Measurements from ENCODE around the gene IQGAP3.

IQGAP3 gene

DNA sequence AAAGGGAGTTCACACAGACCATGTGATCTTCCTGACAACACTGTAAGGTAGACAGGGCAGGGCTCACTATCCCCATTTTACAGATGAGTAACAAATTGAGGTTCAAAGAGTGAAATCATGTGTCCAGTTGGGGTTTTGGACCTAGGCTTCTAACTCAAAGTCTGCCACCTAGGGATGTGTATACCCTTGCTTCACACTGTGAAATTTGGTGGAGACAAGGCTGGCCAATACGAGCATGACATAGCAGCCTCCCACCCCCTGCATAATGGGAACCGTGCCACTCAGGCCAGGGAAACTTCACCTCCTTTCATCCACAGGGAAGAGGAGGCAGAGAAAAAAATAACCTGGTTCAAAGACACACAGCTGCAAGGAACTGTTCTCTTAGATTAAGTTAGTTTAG, 6.8 kb downstream of the IQGAP3 start:
- no peak for DNase-seq (ENCODE audit: low spot score)
- H3K4me3 ChIP-seq, result no peak overlapping the region
- TF ChIP-seq, protein P1, sequence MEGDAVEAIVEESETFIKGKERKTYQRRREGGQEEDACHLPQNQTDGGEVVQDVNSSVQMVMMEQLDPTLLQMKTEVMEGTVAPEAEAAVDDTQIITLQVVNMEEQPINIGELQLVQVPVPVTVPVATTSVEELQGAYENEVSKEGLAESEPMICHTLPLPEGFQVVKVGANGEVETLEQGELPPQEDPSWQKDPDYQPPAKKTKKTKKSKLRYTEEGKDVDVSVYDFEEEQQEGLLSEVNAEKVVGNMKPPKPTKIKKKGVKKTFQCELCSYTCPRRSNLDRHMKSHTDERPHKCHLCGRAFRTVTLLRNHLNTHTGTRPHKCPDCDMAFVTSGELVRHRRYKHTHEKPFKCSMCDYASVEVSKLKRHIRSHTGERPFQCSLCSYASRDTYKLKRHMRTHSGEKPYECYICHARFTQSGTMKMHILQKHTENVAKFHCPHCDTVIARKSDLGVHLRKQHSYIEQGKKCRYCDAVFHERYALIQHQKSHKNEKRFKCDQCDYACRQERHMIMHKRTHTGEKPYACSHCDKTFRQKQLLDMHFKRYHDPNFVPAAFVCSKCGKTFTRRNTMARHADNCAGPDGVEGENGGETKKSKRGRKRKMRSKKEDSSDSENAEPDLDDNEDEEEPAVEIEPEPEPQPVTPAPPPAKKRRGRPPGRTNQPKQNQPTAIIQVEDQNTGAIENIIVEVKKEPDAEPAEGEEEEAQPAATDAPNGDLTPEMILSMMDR (IDR thresholded peaks at IDR 0.05), result no peak
- no peak overlapping the region for H3K27ac ChIP-seq

DNA sequence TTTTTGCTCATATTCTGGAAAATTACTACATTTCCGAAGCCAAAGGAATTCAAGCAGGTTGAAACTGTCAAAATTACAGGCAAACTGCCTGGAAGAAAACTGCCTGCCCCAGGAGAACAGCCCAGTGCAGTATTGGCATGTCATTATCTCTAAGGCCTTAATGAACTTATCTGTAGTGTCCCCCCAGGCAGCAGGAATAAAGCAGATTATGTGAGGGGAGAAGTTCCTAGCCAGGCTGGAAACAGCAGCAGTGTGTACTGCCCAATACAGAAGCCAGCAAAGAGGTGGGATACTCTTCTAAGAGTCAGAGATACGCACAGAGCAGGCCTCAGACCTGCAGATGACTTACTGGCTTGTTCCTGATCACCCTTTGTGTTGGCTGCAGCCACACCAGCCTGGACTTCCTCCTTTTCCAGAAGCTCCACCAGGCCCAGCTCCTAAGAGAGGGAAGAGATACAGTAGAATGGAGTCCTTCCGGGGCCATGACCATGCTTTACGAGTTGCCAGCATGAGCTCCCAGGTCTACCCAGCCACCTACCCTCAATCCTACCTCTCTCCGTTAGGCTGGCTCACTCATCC, 11.7 kb downstream of the IQGAP3 start:
- DNase-seq (ENCODE audit: low spot score), result no peak
- Histone ChIP-seq H3K4me3 (no peak overlapping the region), H3K27ac (no peak overlapping the region)
- TF ChIP-seq, protein P1 (IDR thresholded peaks at IDR 0.05), result no peak

DNA sequence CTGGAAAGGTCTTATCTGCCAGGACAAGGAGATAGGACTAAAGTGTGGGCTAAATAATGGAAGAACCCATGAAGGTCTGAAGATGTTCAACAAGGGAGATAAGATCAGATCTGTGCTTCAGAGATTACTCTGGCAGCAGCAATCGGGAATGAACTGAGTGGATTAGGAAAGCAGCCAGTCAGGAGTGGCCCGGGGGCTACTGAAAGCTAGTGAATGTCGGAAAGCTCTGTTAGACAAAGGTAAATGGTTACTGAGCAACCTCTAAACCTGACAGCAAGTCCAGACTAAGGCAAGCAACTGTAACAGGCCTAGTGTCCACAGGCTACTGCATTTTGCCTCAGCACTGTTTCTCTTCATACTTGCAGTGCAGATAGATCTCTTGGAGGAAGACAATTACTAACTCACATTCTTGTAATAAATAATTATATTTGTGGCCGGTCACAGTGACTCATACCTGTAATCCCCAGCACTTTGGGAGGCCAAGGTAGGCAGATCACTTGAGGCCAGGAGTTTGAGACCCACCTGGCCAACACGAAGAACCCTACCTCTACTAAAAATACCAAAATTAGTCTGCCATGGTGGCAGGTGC, 12.5 kb downstream of the IQGAP3 start:
- no peak for DNase-seq (ENCODE audit: low spot score)

DNA sequence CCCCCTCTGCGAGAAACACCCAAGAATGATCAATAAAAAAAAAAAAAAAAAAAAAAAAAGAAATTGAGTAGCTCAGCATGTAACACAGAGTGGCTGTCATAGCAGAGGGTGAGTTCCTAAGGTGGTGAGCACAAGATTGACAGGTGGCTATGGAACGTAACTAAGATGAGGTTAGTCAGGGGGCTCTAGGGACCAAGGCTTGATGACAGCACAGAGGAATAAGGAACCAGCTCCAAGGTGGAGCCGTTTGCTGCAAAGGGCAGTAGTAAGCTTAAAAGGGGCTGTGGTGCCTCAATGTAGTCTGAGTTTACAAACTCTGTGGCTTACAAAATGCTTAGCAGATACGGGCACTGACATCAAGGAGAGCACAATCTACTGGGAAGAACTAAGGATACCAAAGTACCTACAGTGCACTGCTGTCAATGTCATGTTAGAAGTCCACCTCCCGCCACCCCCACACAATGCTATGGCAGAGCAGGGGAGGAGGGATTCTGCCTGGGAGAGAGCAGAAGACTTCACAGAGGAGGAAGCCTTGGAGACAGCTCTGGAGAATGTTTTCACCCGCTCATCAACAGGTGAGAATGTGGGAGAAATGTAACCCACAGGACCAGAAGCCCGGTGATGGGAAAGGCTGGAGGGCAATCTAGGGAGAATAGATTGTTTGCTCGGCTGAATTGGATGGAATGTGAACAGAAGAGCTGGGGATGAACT, 13.1 kb downstream of the IQGAP3 start:
- no peak for DNase-seq (ENCODE audit: low spot score)
- H3K27ac ChIP-seq, result no peak overlapping the region
- TF ChIP-seq, protein P1 (IDR thresholded peaks at IDR 0.05), result no peak
- H3K4me3 ChIP-seq, result no peak overlapping the region

More for the DNA sequence above, 12.5 kb downstream of the IQGAP3 start:
- TF ChIP-seq, protein P1 (IDR thresholded peaks at IDR 0.05), result no peak
- Histone ChIP-seq H3K27ac (no peak overlapping the region), H3K4me3 (no peak overlapping the region)

DNA sequence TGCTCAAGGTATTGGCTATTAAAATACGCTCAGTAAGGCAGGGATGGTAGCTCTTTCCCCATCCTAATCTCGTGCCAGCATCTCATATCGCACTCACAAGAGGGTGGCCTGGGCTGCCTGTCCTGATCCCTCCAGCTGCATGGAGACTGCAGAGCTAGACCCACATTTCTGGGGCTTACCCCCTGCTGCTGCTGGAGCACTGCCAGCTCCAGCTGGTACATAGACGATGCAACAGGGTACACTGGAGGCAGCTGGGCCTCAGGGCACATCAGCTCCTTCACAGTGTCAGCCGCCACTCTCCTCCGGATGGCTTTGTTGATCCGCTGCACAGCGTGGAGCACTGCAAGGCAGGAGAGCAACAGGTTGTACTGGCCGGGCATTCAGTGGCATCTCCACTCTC, 16.0 kb downstream of the IQGAP3 start:
- TF ChIP-seq, protein P1 (IDR thresholded peaks at IDR 0.05), result no peak
- no peak for DNase-seq (ENCODE audit: low spot score)
- Histone ChIP-seq H3K4me3 (no peak overlapping the region), H3K27ac (no peak overlapping the region)

DNA sequence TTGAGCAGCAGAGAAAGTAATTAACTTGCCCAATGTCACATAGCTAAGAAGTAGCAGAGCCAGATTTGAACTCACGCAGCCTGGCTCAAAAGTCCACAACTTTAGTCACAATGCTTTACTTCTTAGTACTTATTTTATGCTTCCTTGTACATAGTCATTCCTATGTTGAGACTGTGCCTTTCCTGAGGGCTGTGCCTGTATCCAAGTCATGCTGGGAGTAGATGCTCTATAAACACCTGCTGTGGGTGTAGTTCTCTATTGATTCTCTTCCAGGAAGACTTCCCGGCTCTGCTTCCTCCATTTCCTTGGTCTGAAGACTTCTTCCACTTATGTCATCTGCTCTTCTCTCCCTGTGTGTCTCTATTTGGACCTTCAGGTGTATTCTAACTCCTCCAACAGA, 16.6 kb downstream of the IQGAP3 start:
- TF ChIP-seq, protein P1 (IDR thresholded peaks at IDR 0.05), result no peak
- Histone ChIP-seq H3K4me3 (no peak overlapping the region), H3K27ac (no peak overlapping the region)
- DNase-seq (ENCODE audit: low spot score), result no peak

DNA sequence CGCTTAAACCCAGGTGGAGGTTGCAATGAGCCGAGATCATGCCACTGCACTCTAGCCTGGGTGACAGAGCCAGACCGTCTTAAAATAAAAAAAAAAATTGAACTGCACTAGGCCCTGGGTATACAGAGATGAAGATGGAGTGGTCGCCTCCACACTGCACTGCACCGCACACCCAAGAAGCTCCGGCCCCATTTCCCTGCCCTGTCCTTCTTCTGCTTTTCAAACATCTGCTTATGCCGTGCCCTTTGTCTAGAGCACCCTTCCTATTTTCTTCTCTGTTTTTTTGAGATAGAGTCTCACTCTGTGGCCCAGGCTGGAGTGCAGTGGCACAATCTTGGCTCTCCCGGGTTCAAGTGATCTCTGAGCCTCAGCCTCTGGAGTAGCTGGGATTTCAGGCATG, 17.4 kb downstream of the IQGAP3 start:
- H3K27ac ChIP-seq, result no peak overlapping the region
- H3K4me3 ChIP-seq, result no peak overlapping the region
- no peak for DNase-seq (ENCODE audit: low spot score)
- TF ChIP-seq, protein P1 (IDR thresholded peaks at IDR 0.05), result no peak

All from coronary artery (tissue), 2 donors.